HL-60 (cell line): Measurements from ENCODE around the gene GTF2A1.
"Not testable (repeated sequence)": the region's sequence is repeated elsewhere in the genome, so short reads cannot be mapped to it uniquely, and the experiment has no call there.

Source experiments
- DNase-seq, 2 experiments: peaks; one replicate each; pipeline ENCODE4 v3.0.0-alpha.2; 2010 to 2020; ENCODE audit warnings: low read depth in 1 of 2, low spot score in 1 of 2
- H3K27ac ChIP-seq: fragments of 250-450 bp; sonication (Bioruptor Pico); replicated peaks from 2 replicates; pipeline ENCODE4 v1.5.1; 2020; ENCODE audit warnings: mild to moderate bottlenecking, moderate library complexity
- H3K27me3 ChIP-seq: fragments of 250-450 bp; sonication (Bioruptor Pico); 2 replicates; pipeline ENCODE4 v1.5.1; 2021; ENCODE audit warnings: mild to moderate bottlenecking, moderate library complexity; ENCODE audit not compliant: insufficient read depth, poor library complexity, severe bottlenecking
- H3K4me3 ChIP-seq: replicated peaks from 2 replicates; pipeline ENCODE4 v1.5.1; 2011; ENCODE audit warnings: mild to moderate bottlenecking, control low read depth, low read length; ENCODE audit not compliant: insufficient read depth
- GABPA ChIP-seq: IDR thresholded peaks from 2 replicates; pipeline ENCODE4 v1.6.1; 2012; ENCODE audit warnings: low read depth
- POLR2AphosphoS5 ChIP-seq: IDR thresholded peaks from 2 replicates; pipeline ENCODE4 v1.6.1; 2012; ENCODE audit warnings: low read depth
- REST ChIP-seq: IDR thresholded peaks from 2 replicates; pipeline ENCODE4 v1.6.1; 2012; ENCODE audit warnings: low read depth; ENCODE audit not compliant: insufficient replicate concordance
- SPI1 ChIP-seq: IDR thresholded peaks from 2 replicates; pipeline ENCODE4 v1.6.1; 2012; ENCODE audit warnings: low read depth, mild to moderate bottlenecking, borderline replicate concordance
- TF ChIP-seq, protein P1 (sequence below): IDR thresholded peaks from one replicate; pipeline ENCODE4 v1.5.1; 2011; ENCODE audit warnings: low read length, control low read depth, inconsistent platforms; ENCODE audit not compliant: insufficient read depth

The GTF2A1 gene

DNA sequence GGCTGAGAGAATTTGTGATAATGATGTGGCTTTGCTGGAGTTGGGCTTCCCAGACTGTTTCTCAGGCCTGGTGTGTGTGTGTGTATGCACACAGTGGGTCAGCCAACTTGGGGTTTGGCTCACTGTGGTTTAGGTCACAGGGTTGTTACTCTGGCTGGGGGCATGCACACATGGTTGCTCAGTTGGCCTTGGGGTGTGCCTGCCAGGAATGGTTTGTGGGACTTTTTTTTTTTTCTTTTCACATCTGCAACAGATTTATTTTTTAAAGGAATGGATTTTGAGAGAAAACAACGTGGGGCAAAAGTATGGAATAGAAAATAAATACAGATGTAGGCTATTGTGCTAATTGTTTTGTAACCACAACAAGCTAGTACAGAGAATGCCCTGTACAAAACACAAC, 25.0 kb upstream of the GTF2A1 start:
- H3K4me3 ChIP-seq = no peak overlapping the region
- DNase-seq = no peak
- H3K27me3 ChIP-seq = no peaks in the 10 kb centered on the region
- H3K27ac ChIP-seq = no peak overlapping the region
- TF ChIP-seq, protein P1, sequence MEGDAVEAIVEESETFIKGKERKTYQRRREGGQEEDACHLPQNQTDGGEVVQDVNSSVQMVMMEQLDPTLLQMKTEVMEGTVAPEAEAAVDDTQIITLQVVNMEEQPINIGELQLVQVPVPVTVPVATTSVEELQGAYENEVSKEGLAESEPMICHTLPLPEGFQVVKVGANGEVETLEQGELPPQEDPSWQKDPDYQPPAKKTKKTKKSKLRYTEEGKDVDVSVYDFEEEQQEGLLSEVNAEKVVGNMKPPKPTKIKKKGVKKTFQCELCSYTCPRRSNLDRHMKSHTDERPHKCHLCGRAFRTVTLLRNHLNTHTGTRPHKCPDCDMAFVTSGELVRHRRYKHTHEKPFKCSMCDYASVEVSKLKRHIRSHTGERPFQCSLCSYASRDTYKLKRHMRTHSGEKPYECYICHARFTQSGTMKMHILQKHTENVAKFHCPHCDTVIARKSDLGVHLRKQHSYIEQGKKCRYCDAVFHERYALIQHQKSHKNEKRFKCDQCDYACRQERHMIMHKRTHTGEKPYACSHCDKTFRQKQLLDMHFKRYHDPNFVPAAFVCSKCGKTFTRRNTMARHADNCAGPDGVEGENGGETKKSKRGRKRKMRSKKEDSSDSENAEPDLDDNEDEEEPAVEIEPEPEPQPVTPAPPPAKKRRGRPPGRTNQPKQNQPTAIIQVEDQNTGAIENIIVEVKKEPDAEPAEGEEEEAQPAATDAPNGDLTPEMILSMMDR = no peak
- TF ChIP-seq SPI1 = no peak
- no peak for TF ChIP-seq REST
- TF ChIP-seq GABPA = no peak
- no peak for TF ChIP-seq POLR2AphosphoS5

- H3K4me3 ChIP-seq, H3K27ac ChIP-seq, H3K27me3 ChIP-seq, DNase-seq: not testable (repeated sequence)
Measured at GRCh38 chr14:81244431-81244830, 23.7 kb upstream of the GTF2A1 start.

- no peak for TF ChIP-seq POLR2AphosphoS5
- TF ChIP-seq, protein P1 = no peak
- TF ChIP-seq GABPA = no peak
- TF ChIP-seq REST = no peak
- no peak for TF ChIP-seq SPI1
- H3K4me3 ChIP-seq = no peak overlapping the region
- H3K27me3 ChIP-seq = no peaks in the 10 kb centered on the region
- no peak for DNase-seq
- no peak overlapping the region for H3K27ac ChIP-seq
Measured at GRCh38 chr14:81243499-81243898, 22.7 kb upstream of the GTF2A1 start.

- not testable (repeated sequence) for DNase-seq, H3K27ac ChIP-seq, H3K4me3 ChIP-seq, H3K27me3 ChIP-seq
Measured at GRCh38 chr14:81236849-81237248, 16.1 kb upstream of the GTF2A1 start.

DNA sequence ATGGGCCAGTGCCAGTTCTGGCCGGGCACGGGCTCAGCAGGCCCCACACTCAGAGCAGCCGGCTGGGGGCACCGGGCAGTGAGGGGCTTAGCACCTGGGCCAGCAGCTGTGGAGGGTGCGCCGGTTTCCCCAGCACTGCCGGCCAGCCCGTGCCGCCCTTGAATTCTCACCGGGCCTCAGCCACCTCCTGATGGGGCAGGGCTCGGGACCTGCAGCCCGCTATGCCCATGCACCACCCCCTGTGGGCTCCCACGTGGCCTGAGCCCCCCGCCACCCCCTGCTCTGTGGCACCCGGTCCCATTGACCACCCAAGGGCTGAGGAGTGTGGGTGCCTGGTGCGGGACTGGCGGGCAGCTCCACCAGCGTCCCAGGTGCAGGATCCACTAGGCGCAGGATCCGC, 15.4 kb upstream of the GTF2A1 start:
- Histone ChIP-seq H3K27me3 (no peaks in the 10 kb centered on the region), H3K27ac (no peak overlapping the region), H3K4me3 (no peak overlapping the region)
- DNase-seq = no peak
- TF ChIP-seq, protein P1 = no peak
- TF ChIP-seq SPI1 (no peak), POLR2AphosphoS5 (no peak), REST (no peak), GABPA (no peak)
